Muscle of leg (tissue), 11 donors: ENCODE results near the gene PUS10. TPM values are rescaled to one million over a fixed set of nuclear protein-coding genes. Genes with fewer than 3 reads are reported as not detected.
"Not testable (repeated sequence)": the region's sequence is repeated elsewhere in the genome, so short reads cannot be mapped to it uniquely, and the experiment has no call there.

Experiments
- DNase-seq: peaks from one replicate; pipeline ENCODE4 v3.0.0; 2013
- H3K27ac ChIP-seq: one replicate; pipeline ENCODE4 v1.5.1; 2013; ENCODE audit warnings: mild to moderate bottlenecking, low read length, control low read depth
- H3K27me3 ChIP-seq: one replicate; pipeline ENCODE4 v1.6.1; 2013; ENCODE audit warnings: low read length; ENCODE audit not compliant: control insufficient read depth, insufficient read depth
- H3K36me3 ChIP-seq: one replicate; pipeline ENCODE4 v1.6.1; 2013; ENCODE audit warnings: low read length; ENCODE audit not compliant: control insufficient read depth, insufficient read depth
- H3K4me1 ChIP-seq: one replicate; pipeline ENCODE4 v1.6.1; 2013; ENCODE audit warnings: low read length; ENCODE audit not compliant: control insufficient read depth, insufficient read depth
- H3K4me3 ChIP-seq: one replicate; pipeline ENCODE4 v1.5.1; 2013; ENCODE audit warnings: low read length, control low read depth
- H3K9me3 ChIP-seq: replicated peaks from 2 replicates; pipeline ENCODE4 v1.6.1; 2013; ENCODE audit warnings: low read depth, low read length; ENCODE audit not compliant: control insufficient read depth
- WGBS: methylation state at CpG from one replicate; pipeline ENCODE4 v1.1.5; 2013; ENCODE audit warnings: missing lambda C conversion rate; ENCODE audit not compliant: insufficient coverage; 5-methylcytosine and 5-hydroxymethylcytosine counted together
- polyA plus RNA-seq, 8 donors: library from polyadenylated mRNA; unstranded; fragments of 120-200 nt; gene quantifications; one replicate each; pipeline versions ENCODE4 v1.2.1 to v1.2.3, GENCODE V29; 2013; ENCODE audit warnings: inconsistent platforms in 1 of 8, low replicate concordance in 1 of 8; ENCODE audit not compliant: insufficient read length in 8 of 8, insufficient read depth in 1 of 8
- total RNA-seq: library from RNA; stranded (reverse); fragments of 120-200 nt; gene quantifications from one replicate; pipeline ENCODE4 v1.2.4, GENCODE V29; 2013

Gene PUS10
- total and polyA plus RNA-seq, 9 donors: 3.6 to 6.4 (median 4.3) TPM

DNA sequence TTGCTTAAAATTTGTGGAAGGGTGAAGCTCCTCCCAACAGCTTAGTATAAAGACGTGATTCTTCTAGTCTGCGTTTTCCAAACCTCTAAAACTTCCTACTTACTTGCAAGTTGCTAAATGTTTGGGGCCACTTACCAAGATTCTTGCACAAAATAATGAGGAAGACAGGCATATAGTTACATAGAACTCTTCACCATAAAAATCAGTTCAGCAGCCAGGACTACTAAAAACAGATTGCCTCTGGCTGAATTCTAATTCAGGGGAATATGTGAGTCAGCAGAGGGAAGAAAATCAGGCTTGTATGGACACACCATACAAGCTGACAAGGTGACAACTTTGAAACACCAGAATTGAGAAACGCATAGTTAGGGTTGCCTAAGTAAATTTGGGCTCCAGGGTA is 3.3 kb downstream of the PUS10 start:
- Histone ChIP-seq H3K36me3 (no peaks in the 10 kb centered on the region), H3K9me3 (no peaks in the 10 kb centered on the region), H3K27ac (no peak overlapping the region), H3K4me3 (no peak overlapping the region), H3K4me1 (peaks cover 2% of the 10 kb centered on the region), H3K27me3 (no peaks in the 10 kb centered on the region)
- WGBS: 100% methylated on average over 1 of the region's 3 CpGs
- DNase-seq: peak; percentile 16

DNA sequence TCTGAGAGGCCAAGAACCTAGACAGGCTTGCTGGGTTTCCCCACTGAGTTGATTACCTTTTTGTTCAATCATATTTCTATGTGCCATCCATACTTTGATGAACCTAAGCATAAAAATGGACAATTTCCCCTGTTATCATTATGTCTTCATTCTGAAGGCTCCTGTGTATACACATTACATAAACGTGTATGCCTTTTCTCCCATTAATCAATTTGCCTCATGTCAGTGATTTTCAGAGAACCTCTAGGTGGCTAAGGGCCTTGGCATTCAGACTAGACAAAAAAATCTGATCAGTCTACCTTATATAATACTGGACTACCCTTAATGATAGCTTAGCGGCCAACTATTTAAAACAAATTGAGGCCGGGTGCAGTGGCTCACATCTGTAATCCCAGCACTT is 4.7 kb downstream of the PUS10 start:
- 40% methylated on average over 1 of the region's 3 CpGs for WGBS
- no peak for DNase-seq
- Histone ChIP-seq H3K4me1 (peaks cover 2% of the 10 kb centered on the region), H3K27me3 (no peaks in the 10 kb centered on the region), H3K4me3 (no peak overlapping the region), H3K27ac (no peak overlapping the region), H3K36me3 (no peaks in the 10 kb centered on the region), H3K9me3 (no peaks in the 10 kb centered on the region)

GRCh38 chr2:61012303-61012702 is 5.8 kb downstream of the PUS10 start:
- not testable (repeated sequence) for DNase-seq, H3K27me3 ChIP-seq, H3K9me3 ChIP-seq, H3K4me1 ChIP-seq, H3K36me3 ChIP-seq, H3K27ac ChIP-seq, H3K4me3 ChIP-seq
- WGBS: no CpG with 5 or more reads among the region's 2 CpGs

DNA sequence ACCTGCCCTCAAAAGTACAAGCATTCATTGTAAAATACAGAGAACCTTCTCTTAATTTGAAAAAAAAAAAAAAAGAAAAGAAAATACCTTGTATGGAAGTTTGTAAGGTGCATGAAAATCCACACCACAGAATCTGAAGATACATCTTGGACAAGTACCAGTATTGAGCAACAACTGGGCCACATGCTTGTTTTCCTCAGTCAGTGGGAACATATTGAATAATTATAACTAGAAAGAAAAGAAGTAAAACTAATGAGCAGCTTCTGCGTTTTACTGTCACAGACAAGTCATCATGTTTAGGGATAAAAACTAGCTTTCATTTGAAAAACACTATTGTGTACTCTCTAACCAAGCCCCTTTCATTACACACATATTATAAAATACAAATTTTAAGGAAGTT is 6.4 kb downstream of the PUS10 start:
- no peak for DNase-seq
- Histone ChIP-seq H3K4me3 (no peak overlapping the region), H3K36me3 (no peaks in the 10 kb centered on the region), H3K27me3 (no peaks in the 10 kb centered on the region), H3K4me1 (peaks cover 2% of the 10 kb centered on the region), H3K27ac (no peak overlapping the region), H3K9me3 (no peaks in the 10 kb centered on the region)
- WGBS: no CpG with 5 or more reads among the region's 1 CpG

GRCh38 chr2:61009355-61009754 is 8.7 kb downstream of the PUS10 start:
- Histone ChIP-seq H3K4me3 (no peak overlapping the region), H3K27me3 (no peaks in the 10 kb centered on the region), H3K36me3 (no peaks in the 10 kb centered on the region), H3K4me1 (no peaks in the 10 kb centered on the region), H3K27ac (no peak overlapping the region), H3K9me3 (no peaks in the 10 kb centered on the region)
- no peak for DNase-seq

GRCh38 chr2:61006486-61007105 is 11.5 kb downstream of the PUS10 start:
- H3K36me3 ChIP-seq: no peaks in the 10 kb centered on the region
- DNase-seq: no peak
- no peak overlapping the region for H3K4me3 ChIP-seq
- no peaks in the 10 kb centered on the region for H3K27me3 ChIP-seq
- H3K4me1 ChIP-seq: no peaks in the 10 kb centered on the region
- H3K27ac ChIP-seq: no peak overlapping the region
- H3K9me3 ChIP-seq: no peaks in the 10 kb centered on the region

DNA sequence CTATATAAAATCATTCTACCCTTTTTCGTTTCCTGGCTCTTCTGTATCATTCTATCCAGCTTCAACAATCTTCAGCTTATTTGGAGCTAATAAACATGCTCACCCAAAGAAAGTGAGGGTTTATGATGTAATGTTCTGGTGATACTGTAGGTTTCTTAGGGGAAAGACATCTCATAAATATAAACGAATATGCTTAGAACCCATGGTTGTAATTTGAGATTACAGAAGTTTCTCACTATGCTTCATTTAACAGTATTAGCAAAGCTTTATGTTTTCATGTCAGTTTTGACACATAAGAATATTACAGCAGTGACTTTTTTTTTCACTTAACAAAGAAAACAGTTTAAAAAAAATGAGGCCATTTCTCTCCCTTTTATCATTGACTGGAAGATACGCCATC is 12.3 kb downstream of the PUS10 start:
- Histone ChIP-seq H3K4me1 (no peaks in the 10 kb centered on the region), H3K9me3 (no peaks in the 10 kb centered on the region), H3K27me3 (no peaks in the 10 kb centered on the region), H3K27ac (no peak overlapping the region), H3K4me3 (no peak overlapping the region), H3K36me3 (no peaks in the 10 kb centered on the region)
- WGBS: no CpG with 5 or more reads among the region's 3 CpGs
- DNase-seq: no peak

- DNase-seq: peak; percentile 65
- Histone ChIP-seq H3K9me3 (no peaks in the 10 kb centered on the region), H3K27me3 (no peaks in the 10 kb centered on the region), H3K4me1 (no peaks in the 10 kb centered on the region), H3K4me3 (no peak overlapping the region), H3K27ac (no peak overlapping the region), H3K36me3 (no peaks in the 10 kb centered on the region)
- WGBS: no CpG with 5 or more reads among the region's 4 CpGs
Observed at GRCh38 chr2:60998628-60999545, 19.2 kb downstream of the PUS10 start.

DNA sequence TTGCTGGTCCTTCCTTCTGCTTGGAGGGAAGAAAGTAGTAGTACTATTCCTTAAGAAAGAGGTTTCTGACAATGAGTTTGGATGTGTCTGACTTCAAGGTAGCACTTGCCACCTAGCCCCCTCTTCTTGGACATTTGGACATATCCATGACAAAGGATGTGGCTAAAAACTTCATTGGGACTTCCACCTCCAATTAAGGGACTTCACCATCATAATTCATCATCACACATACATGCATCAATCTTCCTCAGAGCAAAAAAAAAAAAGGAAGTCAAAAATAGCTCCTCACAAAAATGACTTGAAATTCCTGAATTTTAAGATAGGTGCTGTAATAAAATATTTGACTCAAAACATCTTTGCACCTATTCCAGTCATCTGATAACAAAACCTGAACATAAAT is 23.9 kb downstream of the PUS10 start:
- no peak for DNase-seq
- Histone ChIP-seq H3K9me3 (peaks cover 3% of the 10 kb centered on the region), H3K27ac (no peak overlapping the region), H3K27me3 (no peaks in the 10 kb centered on the region), H3K4me3 (no peak overlapping the region), H3K36me3 (no peaks in the 10 kb centered on the region), H3K4me1 (no peaks in the 10 kb centered on the region)

DNA sequence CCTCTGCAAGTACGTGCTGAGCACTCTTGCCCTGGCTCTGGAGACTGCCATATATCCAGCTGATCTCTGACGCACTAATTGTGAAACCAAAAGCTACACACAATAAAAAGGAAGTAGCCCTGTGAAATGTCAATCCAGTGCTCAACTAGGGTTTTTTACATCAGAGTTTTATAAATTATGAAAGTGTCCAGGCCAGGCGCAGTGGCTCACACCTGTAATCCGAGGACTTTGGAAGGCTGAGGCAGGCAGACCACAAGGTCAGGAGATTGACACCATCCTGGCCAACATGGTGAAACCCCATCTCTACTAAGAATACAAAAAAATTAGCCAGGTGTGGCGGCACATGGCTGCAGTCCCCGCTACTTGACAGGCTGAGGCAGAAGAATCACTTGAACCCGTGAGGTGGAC is 25.1 kb downstream of the PUS10 start:
- Histone ChIP-seq H3K36me3 (no peaks in the 10 kb centered on the region), H3K27me3 (no peaks in the 10 kb centered on the region), H3K27ac (no peak overlapping the region), H3K4me3 (no peak overlapping the region), H3K9me3 (peaks cover 3% of the 10 kb centered on the region), H3K4me1 (no peaks in the 10 kb centered on the region)
- WGBS: 91% methylated on average over 5 of the region's 7 CpGs
- peak; percentile 71 for DNase-seq
